Activated T-cell treated with anti-CD3 and anti-CD28 coated beads, Interleukin-2, amount 50 U/mL, for 24 hours (primary cell): ENCODE results near the gene C16orf96.

ENCODE experiments used
- DNase-seq: peaks from one replicate; pipeline ENCODE4 v3.0.0-alpha.2; 2020
- H3K27ac Mint-ChIP-seq: 2 replicates; pipeline ENCODE4 v1.8.0; 2020; ENCODE audit warnings: mild to moderate bottlenecking, mixed read lengths
- H3K27me3 Mint-ChIP-seq: 2 replicates; pipeline ENCODE4 v1.8.0; 2020; ENCODE audit warnings: mixed read lengths
- H3K36me3 Mint-ChIP-seq: 2 replicates; pipeline ENCODE4 v1.8.0; 2020; ENCODE audit warnings: low read depth, mixed read lengths
- H3K4me1 Mint-ChIP-seq: 2 replicates; pipeline ENCODE4 v1.8.0; 2020; ENCODE audit warnings: low read depth, mixed read lengths
- H3K4me3 Mint-ChIP-seq: 2 replicates; pipeline ENCODE4 v1.8.0; 2020; ENCODE audit warnings: mild to moderate bottlenecking, moderate library complexity, mixed read lengths
- H3K9me3 Mint-ChIP-seq: 2 replicates; pipeline ENCODE4 v1.8.0; 2020; ENCODE audit warnings: mixed read lengths

The C16orf96 gene

GRCh38 chr16:4641306-4641687 lies 85.2 kb downstream of the C16orf96 start:
- no peak for DNase-seq
- Mint-ChIP-seq H3K4me1 (peaks cover 37% of the 10 kb centered on the region), H3K4me3 (no peak overlapping the region), H3K27ac (peak overlapping the region; percentile 78), H3K36me3 (peaks cover 39% of the 10 kb centered on the region), H3K27me3 (no peaks in the 10 kb centered on the region), H3K9me3 (no peaks in the 10 kb centered on the region)

DNA sequence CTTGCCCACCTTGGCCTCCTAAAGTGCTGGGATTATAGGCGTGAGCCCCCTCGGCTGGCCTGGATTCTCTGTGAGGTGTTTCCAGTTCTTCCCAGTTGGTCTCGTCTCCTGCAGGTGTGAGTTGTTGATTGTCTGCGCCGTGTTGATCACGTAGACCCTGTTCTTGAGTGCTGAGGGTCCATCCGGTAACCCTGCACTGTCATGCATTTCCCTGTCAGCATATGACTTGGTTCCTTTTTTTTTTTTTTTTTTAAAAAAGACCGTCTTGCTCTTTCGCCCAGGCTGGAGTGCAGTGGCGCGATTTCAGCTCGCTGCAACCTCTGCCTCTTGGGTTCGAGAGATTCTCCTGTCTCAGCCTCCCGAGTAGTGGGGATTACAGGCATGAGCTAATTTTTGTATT lies 85.8 kb downstream of the C16orf96 start:
- peaks cover 42% of the 10 kb centered on the region for H3K4me1 Mint-ChIP-seq
- H3K27me3 Mint-ChIP-seq, result no peaks in the 10 kb centered on the region
- DNase-seq, result no peak
- no peak overlapping the region for H3K27ac Mint-ChIP-seq
- no peaks in the 10 kb centered on the region for H3K9me3 Mint-ChIP-seq
- H3K4me3 Mint-ChIP-seq, result no peak overlapping the region
- peaks cover 35% of the 10 kb centered on the region for H3K36me3 Mint-ChIP-seq

GRCh38 chr16:4646773-4647643 lies 90.9 kb downstream of the C16orf96 start:
- Mint-ChIP-seq H3K4me1 (peaks cover 42% of the 10 kb centered on the region), H3K27ac (peak overlapping the region; percentile 44), H3K4me3 (no peak overlapping the region), H3K9me3 (no peaks in the 10 kb centered on the region), H3K27me3 (no peaks in the 10 kb centered on the region), H3K36me3 (peaks cover 44% of the 10 kb centered on the region)
- no peak for DNase-seq

DNA sequence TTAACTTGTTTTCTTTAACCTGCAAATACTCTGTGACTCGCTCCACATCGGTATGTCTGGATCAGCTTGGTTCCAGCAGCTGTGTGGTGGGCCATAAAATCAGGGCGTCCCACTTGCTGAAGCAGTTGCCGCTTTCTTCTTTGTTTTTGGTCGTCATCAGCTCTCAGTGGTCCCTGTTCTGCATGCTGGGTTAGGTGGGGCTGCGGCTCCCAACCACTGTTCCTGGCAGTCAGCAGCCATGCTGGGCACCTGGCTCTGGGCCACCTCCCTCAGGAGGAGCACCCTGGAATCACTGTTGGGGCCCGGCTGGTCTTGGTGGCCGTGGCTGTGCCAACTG lies 91.5 kb downstream of the C16orf96 start:
- H3K36me3 Mint-ChIP-seq, result peaks cover 50% of the 10 kb centered on the region
- peaks cover 42% of the 10 kb centered on the region for H3K4me1 Mint-ChIP-seq
- no peaks in the 10 kb centered on the region for H3K27me3 Mint-ChIP-seq
- H3K9me3 Mint-ChIP-seq, result no peaks in the 10 kb centered on the region
- H3K27ac Mint-ChIP-seq, result peak overlapping the region; percentile 44
- no peak for DNase-seq
- no peak overlapping the region for H3K4me3 Mint-ChIP-seq

DNA sequence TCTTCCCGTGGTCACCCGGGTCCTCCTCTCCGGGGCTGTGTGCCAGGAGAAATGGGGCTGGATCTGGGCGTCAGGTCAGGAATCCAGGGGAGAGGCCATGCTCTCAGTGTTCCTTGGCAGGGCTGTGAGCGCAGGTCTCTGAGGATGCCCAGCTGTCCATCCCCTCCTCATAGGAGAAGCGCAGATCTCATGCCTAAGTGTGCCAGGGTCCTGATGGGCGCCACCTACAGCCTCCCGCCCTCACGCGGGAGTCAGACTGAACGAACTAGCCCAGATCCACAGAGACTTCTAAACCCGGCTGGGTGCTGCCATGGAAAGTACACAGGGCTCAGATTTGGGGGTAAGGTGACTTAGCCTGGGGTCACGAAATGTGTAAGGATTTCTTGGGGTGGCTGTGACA lies 92.8 kb downstream of the C16orf96 start:
- H3K4me3 Mint-ChIP-seq, result no peak overlapping the region
- H3K27ac Mint-ChIP-seq, result peak overlapping the region; percentile 52
- H3K9me3 Mint-ChIP-seq, result no peaks in the 10 kb centered on the region
- H3K36me3 Mint-ChIP-seq, result peaks cover 58% of the 10 kb centered on the region
- no peaks in the 10 kb centered on the region for H3K27me3 Mint-ChIP-seq
- DNase-seq, result no peak
- H3K4me1 Mint-ChIP-seq, result peaks cover 41% of the 10 kb centered on the region

GRCh38 chr16:4649744-4650442 lies 93.8 kb downstream of the C16orf96 start:
- Mint-ChIP-seq H3K27ac (peak overlapping the region; percentile 11), H3K4me3 (no peak overlapping the region), H3K36me3 (peaks cover 67% of the 10 kb centered on the region), H3K4me1 (peaks cover 41% of the 10 kb centered on the region), H3K9me3 (no peaks in the 10 kb centered on the region), H3K27me3 (no peaks in the 10 kb centered on the region)
- no peak for DNase-seq
